ENCODE results near the gene FLYWCH1. TPM values are rescaled to one million over a fixed set of nuclear protein-coding genes. Genes with fewer than 3 reads are reported as not detected.

The FLYWCH1 gene
- total RNA-seq, 1 experiment from 2014 or later, result 32.6 TPM

GRCh38 chr16:2867987-2868789, 43.5 kb upstream of the FLYWCH1 start:
- peak overlapping the region; percentile 73 for H3K4me3 Mint-ChIP-seq
- POLR2A ChIA-PET, result interaction anchor here (1.2 to 1.6 kb wide), 5 partner anchors 12 to 60 kb away, joined by 3 to 7 read pairs (median 4); partner anchors contain the start of gene FLYWCH2
- no peaks in the 10 kb centered on the region for H3K36me3 Mint-ChIP-seq
- ATAC-seq (peak; percentile 94), DNase-seq (ENCODE audit: low spot score) (peak; percentile 97)
- H3K9me3 Mint-ChIP-seq, result no peaks in the 10 kb centered on the region
- H3K27ac Mint-ChIP-seq, result no peak overlapping the region
- peaks cover 80% of the 10 kb centered on the region for H3K27me3 Mint-ChIP-seq (ENCODE audit: low read depth)
- 0 out of 2 replicates have a peak, but pooled peaks cover 3% of the 10 kb centered on the region for H3K4me1 Mint-ChIP-seq
- CTCF ChIA-PET, result interaction anchor here (0.7 to 4.7 kb wide), 35 partner anchors 8 to 304 kb away, joined by 3 to 99 read pairs (median 6); partner anchors contain the start of genes FLYWCH1, FLYWCH2, KCTD5 and PRSS21
- no peak for TF ChIP-seq NFE2L1 (CRISPR knock-in tag; IDR thresholded peaks at IDR 0.05)
- TF ChIP-seq SP1 (CRISPR knock-in tag; conservative IDR thresholded peaks at IDR 0.05), result peak; percentile 55; the same call in 1 of the 2 replicates
- no peak for TF ChIP-seq GRHL2 (CRISPR knock-in tag; IDR thresholded peaks at IDR 0.05; ENCODE audit: insufficient replicate concordance, severe bottlenecking)
- peak; percentile 44; the same call in 1 of the 2 replicates for TF ChIP-seq USF1 (CRISPR knock-in tag; IDR thresholded peaks at IDR 0.05)
- TF ChIP-seq JUN (CRISPR knock-in tag; IDR thresholded peaks at IDR 0.05), result no peak
- no peak for TF ChIP-seq NR2C2 (CRISPR knock-in tag; IDR thresholded peaks at IDR 0.05)
- no peak for TF ChIP-seq OVOL2 (CRISPR knock-in tag; IDR thresholded peaks at IDR 0.05; ENCODE audit: borderline replicate concordance)
- TF ChIP-seq TCF7 (CRISPR knock-in tag; IDR thresholded peaks at IDR 0.05; ENCODE audit: low read depth), result no peak
- TF ChIP-seq FOXK1 (CRISPR knock-in tag; IDR thresholded peaks at IDR 0.05), result no peak
- no peak for TF ChIP-seq RELA (CRISPR knock-in tag; IDR thresholded peaks at IDR 0.05; ENCODE audit: borderline replicate concordance)
- peak; percentile 95 for TF ChIP-seq CTCF (IDR thresholded peaks at IDR 0.05)
- TF ChIP-seq ATF3 (CRISPR knock-in tag; conservative IDR thresholded peaks at IDR 0.05), result no peak
- TF ChIP-seq AFF4 (CRISPR knock-in tag; IDR thresholded peaks at IDR 0.05; ENCODE audit: borderline replicate concordance), result no peak
- TF ChIP-seq TEAD1 (CRISPR knock-in tag; IDR thresholded peaks at IDR 0.05), result no peak; the same call in 1 of the 2 replicates
- no peak for TF ChIP-seq NR1H2 (CRISPR knock-in tag; IDR thresholded peaks at IDR 0.05)
- peak; percentile 67; the same call in 1 of the 2 replicates for TF ChIP-seq ZNF532 (CRISPR knock-in tag; IDR thresholded peaks at IDR 0.05; ENCODE audit: borderline replicate concordance)
- no peak for TF ChIP-seq E2F5 (CRISPR knock-in tag; IDR thresholded peaks at IDR 0.05)
- TF ChIP-seq ATF2 (CRISPR knock-in tag; IDR thresholded peaks at IDR 0.05; ENCODE audit: borderline replicate concordance, low read depth), result no peak
- no peak for TF ChIP-seq ATF6 (CRISPR knock-in tag; IDR thresholded peaks at IDR 0.05)
- no peak for TF ChIP-seq EMX1 (CRISPR knock-in tag; IDR thresholded peaks at IDR 0.05)

Data from WTC11 (cell line).